UCSD-AML1 (cell line): ENCODE data around the gene USP28.
A peak's percentile ranks its signal among the peaks of the same experiment; 100 is the strongest.
"Not testable (repeated sequence)": the region's sequence is repeated elsewhere in the genome, so short reads cannot be mapped to it uniquely, and the experiment has no call there.

ENCODE experiments used
- DNase-seq: peaks from one replicate; lab custom pipeline; 2025; ENCODE audit not compliant: unreplicated experiment; lab: John Stamatoyannopoulos, UW

The USP28 gene, protein sequence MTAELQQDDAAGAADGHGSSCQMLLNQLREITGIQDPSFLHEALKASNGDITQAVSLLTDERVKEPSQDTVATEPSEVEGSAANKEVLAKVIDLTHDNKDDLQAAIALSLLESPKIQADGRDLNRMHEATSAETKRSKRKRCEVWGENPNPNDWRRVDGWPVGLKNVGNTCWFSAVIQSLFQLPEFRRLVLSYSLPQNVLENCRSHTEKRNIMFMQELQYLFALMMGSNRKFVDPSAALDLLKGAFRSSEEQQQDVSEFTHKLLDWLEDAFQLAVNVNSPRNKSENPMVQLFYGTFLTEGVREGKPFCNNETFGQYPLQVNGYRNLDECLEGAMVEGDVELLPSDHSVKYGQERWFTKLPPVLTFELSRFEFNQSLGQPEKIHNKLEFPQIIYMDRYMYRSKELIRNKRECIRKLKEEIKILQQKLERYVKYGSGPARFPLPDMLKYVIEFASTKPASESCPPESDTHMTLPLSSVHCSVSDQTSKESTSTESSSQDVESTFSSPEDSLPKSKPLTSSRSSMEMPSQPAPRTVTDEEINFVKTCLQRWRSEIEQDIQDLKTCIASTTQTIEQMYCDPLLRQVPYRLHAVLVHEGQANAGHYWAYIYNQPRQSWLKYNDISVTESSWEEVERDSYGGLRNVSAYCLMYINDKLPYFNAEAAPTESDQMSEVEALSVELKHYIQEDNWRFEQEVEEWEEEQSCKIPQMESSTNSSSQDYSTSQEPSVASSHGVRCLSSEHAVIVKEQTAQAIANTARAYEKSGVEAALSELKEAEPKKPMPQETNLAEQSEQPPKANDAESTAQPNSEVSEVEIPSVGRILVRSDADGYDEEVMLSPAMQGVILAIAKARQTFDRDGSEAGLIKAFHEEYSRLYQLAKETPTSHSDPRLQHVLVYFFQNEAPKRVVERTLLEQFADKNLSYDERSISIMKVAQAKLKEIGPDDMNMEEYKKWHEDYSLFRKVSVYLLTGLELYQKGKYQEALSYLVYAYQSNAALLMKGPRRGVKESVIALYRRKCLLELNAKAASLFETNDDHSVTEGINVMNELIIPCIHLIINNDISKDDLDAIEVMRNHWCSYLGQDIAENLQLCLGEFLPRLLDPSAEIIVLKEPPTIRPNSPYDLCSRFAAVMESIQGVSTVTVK

DNA sequence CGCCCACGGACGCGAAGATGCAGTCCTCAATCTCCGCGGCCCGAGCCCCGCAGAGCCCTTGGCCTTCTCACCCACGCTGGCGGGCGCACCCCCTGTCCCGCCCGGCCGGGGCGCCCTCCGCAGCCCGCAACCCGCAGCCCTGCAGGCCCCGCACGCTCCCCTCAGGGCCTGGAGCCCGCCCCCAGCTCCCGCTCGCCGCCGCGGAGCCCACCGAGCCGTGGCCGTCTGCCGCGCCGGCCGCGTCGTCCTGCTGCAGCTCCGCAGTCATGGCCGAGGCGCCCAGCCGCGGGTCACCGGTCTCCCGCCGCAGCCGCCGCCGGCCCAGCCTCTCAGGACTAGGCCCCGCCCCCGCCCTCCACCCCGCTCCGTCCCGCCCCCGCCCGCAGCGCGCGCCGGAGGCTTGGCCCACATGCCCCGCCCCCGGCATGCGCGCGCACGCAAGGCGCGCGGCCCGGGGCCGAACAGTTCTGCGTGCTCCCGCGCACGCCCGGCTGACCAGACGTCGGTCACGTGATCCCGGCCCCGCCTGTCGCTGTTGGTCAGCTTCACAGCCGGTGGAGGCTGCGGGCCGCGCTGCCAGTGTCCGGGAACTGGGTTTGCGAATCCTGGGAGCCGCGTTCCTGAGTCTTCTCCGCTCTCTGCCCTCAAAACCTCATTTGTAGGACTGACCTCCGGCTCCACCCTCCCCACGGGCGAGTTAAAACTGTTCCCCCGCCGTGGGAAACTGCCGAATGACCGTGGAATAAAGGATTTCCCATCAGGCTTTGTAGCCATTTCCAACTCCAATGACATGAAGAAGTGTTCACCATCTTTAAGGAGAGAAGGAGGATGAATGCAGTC, at the start of gene USP28:
USP28 (minus strand) TSS at position 339 of the 840 bp plus-strand sequence; CDS start at position 268, 71 bp downstream.
- peak; percentile 98 for DNase-seq

DNA sequence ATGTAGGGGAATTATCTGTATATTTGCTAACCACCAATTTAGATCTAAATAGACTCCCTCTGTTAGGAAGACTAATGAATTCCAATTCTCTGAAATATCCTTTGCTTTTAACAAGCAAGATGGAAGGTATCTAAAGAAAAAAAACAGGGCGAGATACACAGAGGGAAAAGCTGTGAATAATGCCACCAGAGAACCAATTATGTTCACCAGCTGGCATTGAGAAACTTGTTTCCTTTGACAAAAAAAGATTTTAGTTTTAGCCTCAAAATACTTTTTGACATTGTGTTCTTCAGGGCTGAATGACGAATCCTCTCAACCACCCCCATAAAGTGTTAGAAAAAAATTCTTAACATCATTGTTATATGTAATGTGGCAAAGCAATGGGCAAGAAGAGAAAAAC, 48.2 kb upstream of the USP28 start:
- DNase-seq: no peak

GRCh38 chr11:113911491-113911890, 36.1 kb upstream of the USP28 start:
- DNase-seq: not testable (repeated sequence)

DNA sequence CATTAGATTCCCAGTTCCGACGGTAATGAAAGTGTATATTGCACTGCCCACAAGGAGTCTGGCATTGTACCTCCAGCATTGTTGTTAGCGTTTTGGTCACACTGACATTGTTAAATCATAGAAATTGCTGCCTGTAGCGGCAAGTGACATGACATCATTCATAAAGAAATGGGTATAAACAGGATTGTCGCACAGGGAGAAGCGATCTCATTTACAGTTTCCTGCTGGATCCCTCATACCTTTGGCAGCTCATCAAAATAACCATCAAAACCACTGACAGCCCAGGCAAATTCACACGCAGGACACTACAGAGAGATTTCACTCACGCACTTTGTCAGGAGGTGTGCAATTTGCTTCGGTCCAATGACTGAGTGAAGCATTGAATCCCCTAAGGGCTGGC, 32.7 kb upstream of the USP28 start:
- DNase-seq: no peak

GRCh38 chr11:113907681-113908080, 32.3 kb upstream of the USP28 start:
- DNase-seq: no peak

DNA sequence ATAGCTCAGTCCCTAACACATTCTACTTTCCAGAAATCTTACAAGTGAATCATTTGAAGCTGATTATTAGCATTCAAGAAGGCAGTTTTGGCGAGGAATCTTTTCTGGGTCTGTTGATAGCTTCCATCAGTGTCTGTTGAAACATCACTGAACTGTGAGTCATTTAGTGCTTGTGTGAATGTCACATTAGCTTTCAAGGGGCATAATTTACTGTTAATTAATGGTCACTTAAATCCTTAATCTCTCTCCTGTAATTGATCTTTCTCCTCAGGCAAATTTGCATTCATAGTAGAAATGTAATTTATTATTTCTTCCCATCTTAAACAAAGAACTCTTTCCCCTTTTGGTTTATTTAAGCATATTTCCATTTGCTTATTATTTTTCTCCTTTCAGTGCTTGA, 31.8 kb upstream of the USP28 start:
- DNase-seq: no peak

DNA sequence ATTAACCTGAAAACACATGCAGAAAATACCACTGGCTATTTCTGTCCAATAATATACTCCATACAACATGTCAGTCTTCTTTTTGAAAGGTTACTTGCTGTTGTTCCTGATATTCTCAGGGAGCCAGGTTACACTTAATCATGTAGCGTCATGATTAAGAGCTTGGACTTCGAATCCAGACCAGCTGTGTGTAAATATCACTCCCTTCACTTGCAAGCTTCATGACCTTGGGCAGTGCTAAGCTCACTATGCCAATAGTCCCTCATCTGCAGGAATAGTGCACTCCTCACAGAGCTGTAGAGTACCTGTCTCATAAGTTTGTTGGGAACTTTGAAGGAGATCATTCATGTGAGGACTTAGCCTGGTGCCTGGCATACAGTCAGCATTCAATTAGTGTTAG, 31.1 kb upstream of the USP28 start:
- no peak for DNase-seq

DNA sequence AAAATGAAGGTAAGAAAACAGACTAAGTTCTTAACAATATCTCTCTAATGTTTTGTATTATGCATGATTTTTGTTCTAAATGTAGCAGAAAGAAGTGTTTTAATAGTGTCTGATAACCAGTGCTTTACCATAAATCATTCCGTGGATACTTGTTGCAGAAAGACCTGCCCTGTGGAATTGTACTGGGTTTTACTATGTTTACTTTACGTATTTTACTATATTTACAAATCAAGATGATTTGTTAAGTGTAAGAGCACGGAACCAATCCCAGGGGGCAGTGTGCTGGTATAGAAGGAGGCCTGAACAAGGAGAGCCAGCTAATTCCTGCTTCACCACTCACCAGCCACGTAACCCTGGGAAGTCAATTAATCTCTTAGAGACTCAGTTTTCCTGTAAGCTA, 30.7 kb upstream of the USP28 start:
- DNase-seq: no peak

- DNase-seq: no peak
These were observed 29.2 kb upstream of the USP28 start, which contains the start of gene HTR3B for GRCh38 chr11:113904379-113905101. TSS of gene HTR3B (plus strand) at chr11:113904796. CDS start at chr11:113904934, 138 bp downstream.

DNA sequence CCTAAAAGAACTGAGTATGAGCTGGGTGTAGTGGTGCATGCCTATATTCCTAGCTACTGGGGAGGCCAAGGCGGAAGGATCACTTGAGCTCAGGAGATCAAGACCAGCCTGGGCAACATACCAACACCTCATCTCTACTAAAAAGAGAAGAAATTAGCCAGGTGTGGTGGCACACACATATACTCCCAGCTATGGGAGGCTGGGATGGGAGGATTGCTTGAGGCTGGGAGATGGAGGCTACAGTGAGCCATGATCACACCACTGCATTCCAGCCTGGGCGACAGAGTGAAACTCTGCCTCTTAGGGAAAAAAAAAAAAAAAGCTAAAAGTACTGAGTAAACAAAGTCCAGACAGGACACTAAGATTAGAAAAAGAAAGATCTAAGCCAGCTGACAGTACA, 25.8 kb upstream of the USP28 start:
- no peak for DNase-seq

- DNase-seq: peak; percentile 24
These were observed 20.9 kb upstream of the USP28 start for GRCh38 chr11:113896156-113896879.

DNA sequence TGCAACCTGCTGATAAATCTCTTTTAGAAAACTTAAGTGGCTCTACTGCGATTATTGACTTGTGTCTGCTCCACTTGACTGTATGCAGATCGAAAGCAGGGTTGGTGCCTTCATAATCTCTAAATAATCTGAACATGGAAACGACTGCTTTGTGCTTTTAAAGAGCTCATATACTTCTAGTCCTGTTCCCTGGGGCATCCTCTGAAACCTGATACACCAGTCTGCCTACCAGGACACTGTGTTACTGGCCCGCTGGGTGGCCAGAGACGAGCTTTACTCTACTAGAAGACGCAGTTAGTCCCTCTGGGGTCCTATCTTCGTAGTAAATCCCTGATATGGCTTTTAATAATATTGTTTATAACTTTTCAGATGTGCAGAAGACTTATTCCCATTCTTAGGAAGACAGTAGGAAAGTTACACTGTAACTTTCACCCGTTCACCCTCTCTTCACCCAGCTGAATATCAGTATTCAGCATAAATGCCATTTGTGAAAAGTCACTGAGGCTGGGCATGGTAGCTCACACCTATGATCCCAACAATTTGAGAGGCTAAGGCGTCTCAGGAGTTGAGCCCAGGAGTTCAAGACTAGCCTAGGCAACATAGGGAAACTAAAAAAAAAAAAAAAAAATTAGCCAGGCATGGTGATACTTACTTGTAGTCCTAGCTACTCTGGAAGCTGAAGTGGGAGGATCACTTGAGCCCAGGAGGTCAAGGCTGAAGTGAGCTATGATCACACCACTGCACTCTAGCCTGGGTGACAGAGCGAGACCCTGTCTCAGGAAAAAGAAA, 20.2 kb upstream of the USP28 start:
- no peak for DNase-seq

GRCh38 chr11:113894421-113894996, 19.1 kb upstream of the USP28 start:
- DNase-seq: peak; percentile 48

GRCh38 chr11:113888848-113889247, 13.5 kb upstream of the USP28 start:
- DNase-seq: no peak

GRCh38 chr11:113885897-113886296, 10.5 kb upstream of the USP28 start:
- no peak for DNase-seq

GRCh38 chr11:113884361-113884836, 9.0 kb upstream of the USP28 start:
- DNase-seq: no peak

GRCh38 chr11:113881856-113882255, 6.5 kb upstream of the USP28 start:
- no peak for DNase-seq

- DNase-seq: no peak
These were observed 5.6 kb upstream of the USP28 start for GRCh38 chr11:113880971-113881370.
